ENCODE data around the gene THRSP. TPM values are rescaled to one million over a fixed set of nuclear protein-coding genes. Genes with fewer than 3 reads are reported as not detected.

The THRSP gene
- polyA plus RNA-seq, 1 of the 3 experiments (the other 2 are of a cell fraction) = not detected

GRCh38 chr11:78039919-78040671 lies 23.6 kb upstream of the THRSP start:
- H3K79me2 ChIP-seq (ENCODE audit: insufficient read depth) = peaks cover 9% of the 10 kb centered on the region; the same call in 1 of the 2 replicates
- peaks cover 27 to 31% of the 10 kb centered on the region in 2 experiments; a peak in 3 of 4 replicates for H3K4me1 ChIP-seq (ENCODE audit: control insufficient read depth in 1 of 2, insufficient read depth in 2 of 2, low read depth in 1 of 2, low read length in 1 of 2)
- H3F3A ChIP-seq (replicated peaks; ENCODE audit: insufficient read depth) = peaks cover 23% of the 10 kb centered on the region
- peak overlapping the region; percentile 98 for H2AFZ ChIP-seq (ENCODE audit: low read depth)
- H3K27ac ChIP-seq (ENCODE audit: low read depth in 2 of 2, low read length in 1 of 2) = peak overlapping the region; percentile 92 to 100
- WGBS (ENCODE audit: low lambda C conversion rate) = 6% methylated on average over 7 of the region's 7 CpGs
- H3K4me2 ChIP-seq = peak overlapping the region; percentile 87
- peak overlapping the region; percentile 96 for H3K9ac ChIP-seq
- no peaks in the 10 kb centered on the region for H3K27me3 ChIP-seq (ENCODE audit: insufficient read depth)
- CTCF ChIA-PET = interaction anchor here (1.0 to 1.6 kb wide), 3 partner anchors 8 to 264 kb away, joined by 3 to 6 read pairs (median 4); no protein-coding TSS in a partner anchor
- peak; percentile 84 for DNase-seq
- no peaks in the 10 kb centered on the region for H3K36me3 ChIP-seq (replicated peaks in 1 of 2; ENCODE audit: control insufficient read depth in 1 of 2, insufficient read depth in 2 of 2, low read length in 1 of 2)
- H3K9me2 ChIP-seq = no peaks in the 10 kb centered on the region
- no peaks in the 10 kb centered on the region for H3K9me3 ChIP-seq
- no peaks in the 10 kb centered on the region for H4K20me1 ChIP-seq (ENCODE audit: insufficient read depth)
- POLR2A ChIA-PET = interaction anchor here (1.2 to 1.9 kb wide), 2 partner anchors 9 to 46 kb away, joined by 4 to 9 read pairs; partner anchors contain the start of gene INTS4
- H3K4me3 ChIP-seq (ENCODE audit: low read depth in 2 of 2, low read length in 1 of 2) = peak overlapping the region in 1 of 2 experiments; percentile 54; a peak in 2 of 4 replicates
- TF ChIP-seq POLR2AphosphoS5 (IDR thresholded peaks at IDR 0.05; ENCODE audit: low read depth, low read length) (peak; percentile 69; the same call in 1 of the 2 replicates), TCF12 (IDR thresholded peaks at IDR 0.05) (peak; percentile 54; the same call in 1 of the 2 replicates), EP300 (IDR thresholded peaks at IDR 0.05; ENCODE audit: borderline replicate concordance in 1 of 2, low read depth in 1 of 2, low read length in 1 of 2) (peak in 1 of 2 experiments; percentile 78; a peak in 1 of 4 replicates), USF2 (IDR thresholded peaks at IDR 0.05; ENCODE audit: borderline replicate concordance, low read depth, low read length) (no peak), CTCF (IDR thresholded peaks at IDR 0.05) (no peak), GATA2 (CRISPR knock-in tag; IDR thresholded peaks at IDR 0.05) (no peak), TEAD4 (IDR thresholded peaks at IDR 0.05; ENCODE audit: borderline replicate concordance, insufficient read depth) (peak; percentile 63), RAD21 (IDR thresholded peaks at IDR 0.05; ENCODE audit: low read length) (no peak), FOXM1 (IDR thresholded peaks at IDR 0.05; ENCODE audit: low read depth) (no peak), NRF1 (IDR thresholded peaks at IDR 0.05; ENCODE audit: low read depth, low read length) (no peak), MEF2A (IDR thresholded peaks at IDR 0.05; ENCODE audit: borderline replicate concordance, low read depth) (no peak), RFX5 (IDR thresholded peaks at IDR 0.05; ENCODE audit: low read length) (no peak), SIN3A (IDR thresholded peaks at IDR 0.05; ENCODE audit: borderline replicate concordance, low read depth, low read length) (0 out of 2 replicates have a peak, but pooled peaks have one; percentile 37), RXRA (IDR thresholded peaks at IDR 0.05; ENCODE audit: borderline replicate concordance, low read depth) (peak; percentile 73; the same call in 1 of the 2 replicates), ELF1 (IDR thresholded peaks at IDR 0.05) (peak; percentile 73), EZH2phosphoT487 (IDR thresholded peaks at IDR 0.05; ENCODE audit: borderline replicate concordance, low read depth) (no peak), FOXJ3 (CRISPR knock-in tag; IDR thresholded peaks at IDR 0.05) (peak; percentile 70; the same call in 1 of the 2 replicates), IRF3 (IDR thresholded peaks at IDR 0.05; ENCODE audit: low read depth, low read length) (no peak), TAF1 (IDR thresholded peaks at IDR 0.05; ENCODE audit: borderline replicate concordance, low read depth, low read length) (0 out of 2 replicates have a peak, but pooled peaks have one; percentile 37), MXI1 (IDR thresholded peaks at IDR 0.05; ENCODE audit: low read depth, low read length) (peak; percentile 40; the same call in 1 of the 2 replicates), YY1 (IDR thresholded peaks at IDR 0.05; ENCODE audit: low read depth) (peak; percentile 75), FOSL2 (IDR thresholded peaks at IDR 0.05; ENCODE audit: borderline replicate concordance, low read depth) (peak; percentile 57; the same call in 1 of the 2 replicates), JUND (IDR thresholded peaks at IDR 0.05) (peak; percentile 67), SMC3 (IDR thresholded peaks at IDR 0.05; ENCODE audit: low read depth, low read length) (no peak), ZBTB33 (IDR thresholded peaks at IDR 0.05; ENCODE audit: borderline replicate concordance, low read depth) (no peak), MAX (IDR thresholded peaks at IDR 0.05; ENCODE audit: low read depth) (peak; percentile 70; the same call in 1 of the 2 replicates)

Data from SK-N-SH (cell line).